Lower leg skin (tissue), 3 donors: Measurements from ENCODE around the gene HOXB1.

Source experiments
- POLR2A ChIP-seq, 2 donors: fragments of 450-650 bp; IDR thresholded peaks; one replicate each; pipeline ENCODE4 v1.6.1; 2016 to 2017; ENCODE audit warnings: antibody characterized with exemption in 2 of 2, mild to moderate bottlenecking in 1 of 2, moderate library complexity in 1 of 2
- TF ChIP-seq, protein P1 (sequence below), 3 donors: fragments of 450-650 bp; IDR thresholded peaks; one replicate each; pipeline ENCODE4 v1.5.1; 2016; ENCODE audit warnings: antibody characterized with exemption in 3 of 3, mild to moderate bottlenecking in 3 of 3, moderate library complexity in 2 of 3

GRCh38 chr17:48489781-48490180 lies 41.0 kb downstream of the HOXB1 start:
- no peak for TF ChIP-seq POLR2A (IDR thresholded peaks at IDR 0.05)
- TF ChIP-seq, protein P1, sequence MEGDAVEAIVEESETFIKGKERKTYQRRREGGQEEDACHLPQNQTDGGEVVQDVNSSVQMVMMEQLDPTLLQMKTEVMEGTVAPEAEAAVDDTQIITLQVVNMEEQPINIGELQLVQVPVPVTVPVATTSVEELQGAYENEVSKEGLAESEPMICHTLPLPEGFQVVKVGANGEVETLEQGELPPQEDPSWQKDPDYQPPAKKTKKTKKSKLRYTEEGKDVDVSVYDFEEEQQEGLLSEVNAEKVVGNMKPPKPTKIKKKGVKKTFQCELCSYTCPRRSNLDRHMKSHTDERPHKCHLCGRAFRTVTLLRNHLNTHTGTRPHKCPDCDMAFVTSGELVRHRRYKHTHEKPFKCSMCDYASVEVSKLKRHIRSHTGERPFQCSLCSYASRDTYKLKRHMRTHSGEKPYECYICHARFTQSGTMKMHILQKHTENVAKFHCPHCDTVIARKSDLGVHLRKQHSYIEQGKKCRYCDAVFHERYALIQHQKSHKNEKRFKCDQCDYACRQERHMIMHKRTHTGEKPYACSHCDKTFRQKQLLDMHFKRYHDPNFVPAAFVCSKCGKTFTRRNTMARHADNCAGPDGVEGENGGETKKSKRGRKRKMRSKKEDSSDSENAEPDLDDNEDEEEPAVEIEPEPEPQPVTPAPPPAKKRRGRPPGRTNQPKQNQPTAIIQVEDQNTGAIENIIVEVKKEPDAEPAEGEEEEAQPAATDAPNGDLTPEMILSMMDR (IDR thresholded peaks at IDR 0.05): no peak
